Measurements from ENCODE around the gene GEMIN7. TPM values are rescaled to one million over a fixed set of nuclear protein-coding genes. Genes with fewer than 3 reads are reported as not detected.

GEMIN7 gene
- total RNA-seq, 1 donor, result 14.8 TPM

DNA sequence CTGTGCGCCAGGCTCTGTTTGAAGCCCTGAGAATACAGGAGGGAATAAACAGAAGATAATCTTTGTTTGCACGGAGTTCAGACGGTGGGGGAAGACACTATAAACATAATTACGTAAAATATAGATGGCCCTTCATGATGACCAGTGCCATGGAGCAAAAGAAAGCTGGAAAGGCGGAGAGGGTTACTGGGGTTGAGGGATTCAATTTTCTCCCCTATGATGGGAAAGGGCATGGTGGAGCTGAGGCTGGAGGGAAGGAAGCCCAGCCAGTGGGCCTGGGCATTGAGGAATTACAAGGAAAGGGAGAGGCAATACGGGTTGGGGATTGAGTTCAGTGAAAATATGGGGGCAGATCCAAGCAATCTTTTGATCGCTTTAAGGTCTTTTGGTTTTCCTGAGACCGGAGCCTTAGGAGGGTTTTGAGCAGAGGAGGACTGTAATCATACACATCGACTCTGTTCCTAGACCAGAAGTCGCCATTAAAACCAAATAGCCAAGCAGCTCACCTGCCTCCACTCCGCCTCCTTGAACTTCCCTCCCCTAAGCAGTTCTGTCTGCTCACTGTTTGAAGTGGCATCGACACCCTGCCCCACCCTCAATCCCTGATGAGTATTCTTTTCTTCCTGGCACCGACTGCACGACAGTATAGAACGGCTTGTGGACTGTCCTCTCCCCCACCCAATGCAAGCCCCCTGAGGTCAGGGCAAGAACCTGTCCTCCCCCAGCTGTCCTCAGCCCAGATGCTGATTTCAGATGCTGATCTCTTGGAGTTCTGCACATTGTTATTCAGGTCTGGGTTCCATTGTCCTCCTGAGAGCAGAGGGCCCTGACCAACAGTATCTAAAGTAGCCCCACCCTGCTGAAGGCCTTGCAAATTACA, 2.0 kb upstream of the GEMIN7 start:
- Histone ChIP-seq H3K27ac (ENCODE audit: low read depth, low read length) (no peak overlapping the region), H3K27me3 (ENCODE audit: insufficient read depth, low read length) (no peaks in the 10 kb centered on the region), H4K20me1 (ENCODE audit: insufficient read depth, low read length) (peaks cover 9% of the 10 kb centered on the region), H3K4me3 (ENCODE audit: insufficient read depth, low read length) (peak overlapping the region; percentile 68), H3K9me3 (ENCODE audit: low read depth, low read length) (no peaks in the 10 kb centered on the region), H3K4me1 (ENCODE audit: insufficient read depth, low read length) (peaks cover 16% of the 10 kb centered on the region), H3K4me2 (ENCODE audit: insufficient read depth, low read length) (peak overlapping the region; percentile 78), H3K79me2 (ENCODE audit: insufficient read depth, low read length) (peaks cover 32% of the 10 kb centered on the region), H3K36me3 (ENCODE audit: insufficient read depth, low read length) (peaks cover 7% of the 10 kb centered on the region), H2AFZ (ENCODE audit: low read length) (peak overlapping the region; percentile 75)
- TF ChIP-seq, protein P1, sequence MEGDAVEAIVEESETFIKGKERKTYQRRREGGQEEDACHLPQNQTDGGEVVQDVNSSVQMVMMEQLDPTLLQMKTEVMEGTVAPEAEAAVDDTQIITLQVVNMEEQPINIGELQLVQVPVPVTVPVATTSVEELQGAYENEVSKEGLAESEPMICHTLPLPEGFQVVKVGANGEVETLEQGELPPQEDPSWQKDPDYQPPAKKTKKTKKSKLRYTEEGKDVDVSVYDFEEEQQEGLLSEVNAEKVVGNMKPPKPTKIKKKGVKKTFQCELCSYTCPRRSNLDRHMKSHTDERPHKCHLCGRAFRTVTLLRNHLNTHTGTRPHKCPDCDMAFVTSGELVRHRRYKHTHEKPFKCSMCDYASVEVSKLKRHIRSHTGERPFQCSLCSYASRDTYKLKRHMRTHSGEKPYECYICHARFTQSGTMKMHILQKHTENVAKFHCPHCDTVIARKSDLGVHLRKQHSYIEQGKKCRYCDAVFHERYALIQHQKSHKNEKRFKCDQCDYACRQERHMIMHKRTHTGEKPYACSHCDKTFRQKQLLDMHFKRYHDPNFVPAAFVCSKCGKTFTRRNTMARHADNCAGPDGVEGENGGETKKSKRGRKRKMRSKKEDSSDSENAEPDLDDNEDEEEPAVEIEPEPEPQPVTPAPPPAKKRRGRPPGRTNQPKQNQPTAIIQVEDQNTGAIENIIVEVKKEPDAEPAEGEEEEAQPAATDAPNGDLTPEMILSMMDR (IDR thresholded peaks at IDR 0.05; ENCODE audit: extremely low read depth, low read depth, low read length), result no peak
- peak; percentile 36 for DNase-seq (ENCODE audit: insufficient read length, low spot score, missing footprints)

DNA sequence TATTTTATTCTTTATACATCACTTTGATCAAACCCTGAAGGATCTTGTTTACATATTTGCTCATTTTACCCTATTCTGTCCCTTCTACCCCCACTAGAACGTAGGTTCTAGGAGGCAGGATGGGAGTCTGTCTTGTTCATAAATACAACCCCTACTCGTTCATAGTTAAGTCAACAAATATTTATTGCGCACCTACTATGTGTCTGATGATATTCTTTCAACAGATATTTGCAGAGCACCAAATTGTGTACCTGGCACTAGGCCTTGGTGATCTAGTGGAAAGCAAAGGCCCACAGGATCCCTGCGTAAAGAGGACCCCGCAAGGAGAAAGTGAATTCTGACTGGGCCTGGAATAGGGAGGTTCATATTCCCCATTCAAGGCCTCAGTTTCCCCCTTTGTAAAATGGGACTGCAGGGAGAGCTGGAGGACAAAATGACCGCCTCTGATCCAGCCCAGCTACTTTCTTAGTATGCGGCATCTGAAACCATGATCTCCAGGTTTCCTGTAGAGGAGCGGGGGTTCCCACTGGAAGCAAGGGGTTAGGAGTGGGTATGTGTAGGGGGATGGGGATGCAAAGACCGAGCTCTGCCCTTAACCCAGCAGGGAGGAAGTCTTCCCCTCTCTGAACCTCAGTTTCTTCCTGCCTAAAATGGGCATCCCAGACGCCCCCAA, 534 bp upstream of the GEMIN7 start:
- peaks cover 47% of the 10 kb centered on the region for H3K79me2 ChIP-seq (ENCODE audit: insufficient read depth, low read length)
- TF ChIP-seq, protein P1 (IDR thresholded peaks at IDR 0.05; ENCODE audit: extremely low read depth, low read depth, low read length), result no peak
- DNase-seq (ENCODE audit: insufficient read length, low spot score, missing footprints), result peak; percentile 54
- peaks cover 12% of the 10 kb centered on the region for H4K20me1 ChIP-seq (ENCODE audit: insufficient read depth, low read length)
- H3K27me3 ChIP-seq (ENCODE audit: insufficient read depth, low read length), result no peaks in the 10 kb centered on the region
- H3K4me3 ChIP-seq (ENCODE audit: insufficient read depth, low read length), result peak overlapping the region; percentile 92
- peak overlapping the region; percentile 98 for H2AFZ ChIP-seq (ENCODE audit: low read length)
- peaks cover 11% of the 10 kb centered on the region for H3K36me3 ChIP-seq (ENCODE audit: insufficient read depth, low read length)
- H3K9me3 ChIP-seq (ENCODE audit: low read depth, low read length), result no peaks in the 10 kb centered on the region
- peak overlapping the region; percentile 32 for H3K27ac ChIP-seq (ENCODE audit: low read depth, low read length)
- H3K4me1 ChIP-seq (ENCODE audit: insufficient read depth, low read length), result peaks cover 16% of the 10 kb centered on the region
- H3K4me2 ChIP-seq (ENCODE audit: insufficient read depth, low read length), result peak overlapping the region; percentile 80

DNA sequence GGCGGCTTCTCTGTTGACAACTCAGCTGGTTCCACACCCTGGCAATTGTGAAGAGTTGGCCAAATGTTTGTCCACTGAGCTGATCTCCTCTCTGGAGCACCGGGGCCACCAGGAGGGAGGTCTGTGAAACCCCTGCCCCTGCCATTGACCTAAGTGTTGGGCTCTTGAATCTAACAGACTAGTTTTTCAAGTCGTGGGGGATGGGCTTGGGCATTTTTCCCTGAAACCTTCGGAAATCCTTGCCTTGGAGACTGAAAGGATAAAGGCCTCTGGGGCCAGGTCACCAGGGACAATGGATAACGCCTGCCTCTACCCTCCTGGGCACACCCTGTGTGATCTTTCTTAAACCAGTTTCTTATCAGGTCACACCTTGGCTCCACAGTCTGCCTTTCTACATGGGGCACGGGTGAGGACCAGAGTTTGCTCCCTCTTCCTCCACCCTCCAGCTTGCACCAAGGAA, 881 bp downstream of the GEMIN7 start:
- Histone ChIP-seq H3K27me3 (ENCODE audit: insufficient read depth, low read length) (no peaks in the 10 kb centered on the region), H4K20me1 (ENCODE audit: insufficient read depth, low read length) (peaks cover 12% of the 10 kb centered on the region), H3K27ac (ENCODE audit: low read depth, low read length) (peak overlapping the region; percentile 75), H2AFZ (ENCODE audit: low read length) (peak overlapping the region; percentile 92), H3K4me3 (ENCODE audit: insufficient read depth, low read length) (peak overlapping the region; percentile 92), H3K36me3 (ENCODE audit: insufficient read depth, low read length) (peaks cover 14% of the 10 kb centered on the region), H3K9me3 (ENCODE audit: low read depth, low read length) (no peaks in the 10 kb centered on the region), H3K4me2 (ENCODE audit: insufficient read depth, low read length) (peak overlapping the region; percentile 80), H3K79me2 (ENCODE audit: insufficient read depth, low read length) (peaks cover 49% of the 10 kb centered on the region), H3K4me1 (ENCODE audit: insufficient read depth, low read length) (peaks cover 16% of the 10 kb centered on the region)
- peak; percentile 80 for DNase-seq (ENCODE audit: insufficient read length, low spot score, missing footprints)
- TF ChIP-seq, protein P1 (IDR thresholded peaks at IDR 0.05; ENCODE audit: extremely low read depth, low read depth, low read length), result no peak

DNA sequence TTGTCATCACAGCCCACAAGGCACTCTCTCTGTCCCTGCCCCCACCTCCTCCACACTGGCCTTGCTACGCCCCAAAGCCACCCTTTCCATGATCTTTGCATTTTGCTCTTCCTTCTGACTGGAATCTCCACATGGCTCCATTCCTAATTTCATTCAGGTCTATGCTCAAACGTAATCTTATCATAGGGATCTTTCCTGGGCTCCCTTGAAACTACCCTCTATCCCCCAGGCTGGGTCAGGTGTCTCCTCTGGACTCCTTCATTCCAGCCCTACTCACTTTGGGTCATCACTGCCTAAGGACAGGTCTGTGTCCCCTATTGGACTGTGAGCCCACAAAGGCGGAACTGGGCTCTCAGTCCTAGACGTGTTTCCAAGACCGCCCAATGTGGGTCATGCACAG, 3.1 kb downstream of the GEMIN7 start:
- Histone ChIP-seq H3K4me3 (ENCODE audit: insufficient read depth, low read length) (no peak overlapping the region), H3K4me2 (ENCODE audit: insufficient read depth, low read length) (no peak overlapping the region), H2AFZ (ENCODE audit: low read length) (no peak overlapping the region), H3K4me1 (ENCODE audit: insufficient read depth, low read length) (peaks cover 13% of the 10 kb centered on the region), H3K79me2 (ENCODE audit: insufficient read depth, low read length) (peaks cover 64% of the 10 kb centered on the region), H3K27ac (ENCODE audit: low read depth, low read length) (no peak overlapping the region), H3K9me3 (ENCODE audit: low read depth, low read length) (no peaks in the 10 kb centered on the region), H3K27me3 (ENCODE audit: insufficient read depth, low read length) (no peaks in the 10 kb centered on the region), H3K36me3 (ENCODE audit: insufficient read depth, low read length) (peaks cover 22% of the 10 kb centered on the region), H4K20me1 (ENCODE audit: insufficient read depth, low read length) (peaks cover 16% of the 10 kb centered on the region)
- TF ChIP-seq, protein P1 (IDR thresholded peaks at IDR 0.05; ENCODE audit: extremely low read depth, low read depth, low read length), result no peak
- DNase-seq (ENCODE audit: insufficient read length, low spot score, missing footprints), result no peak

Data from osteoblast (primary cell).